ENCODE data around the gene ALDH3B2.

ALDH3B2 gene

DNA sequence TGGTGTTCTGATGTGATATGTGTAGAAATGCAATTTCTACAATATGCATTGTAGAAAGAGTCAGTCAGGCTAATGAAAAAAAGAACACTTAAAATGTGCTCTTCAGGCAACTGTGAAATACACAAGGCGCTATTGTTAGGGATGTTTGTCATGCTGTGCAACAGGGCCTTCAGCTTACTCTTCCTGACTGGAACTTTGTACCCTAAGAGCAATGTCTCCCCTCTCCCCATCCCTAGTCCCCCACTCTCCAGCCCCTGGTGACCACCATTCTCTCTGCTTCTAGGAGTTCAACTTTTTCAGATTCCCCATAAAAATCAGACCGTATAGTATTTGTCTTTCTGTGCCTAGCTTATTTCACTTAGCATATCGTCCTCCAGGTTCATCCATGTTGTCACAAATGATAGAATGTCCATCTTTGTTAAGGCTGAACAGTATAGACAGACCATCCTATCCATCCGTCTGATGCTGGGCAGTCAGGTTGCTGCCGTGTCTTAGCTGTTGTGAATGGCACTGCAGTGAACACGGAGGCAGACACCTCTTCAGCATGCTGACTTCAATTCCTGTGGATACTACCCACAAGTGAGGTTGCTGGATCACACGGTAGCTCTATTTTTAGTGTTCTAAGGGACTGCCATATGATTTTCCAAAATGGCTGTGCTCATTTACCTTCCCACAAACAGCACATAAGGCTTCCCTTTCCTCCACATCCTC lies 57.0 kb downstream of the ALDH3B2 start:
- Histone ChIP-seq H3K27ac (no peak overlapping the region), H3K9me3 (no peaks in the 10 kb centered on the region), H3K27me3 (peaks cover 29% of the 10 kb centered on the region), H3K36me3 (peaks cover 5% of the 10 kb centered on the region), H3K4me3 (ENCODE audit: low read depth in 1 of 2, low read length in 1 of 2) (no peak overlapping the region), H3K4me1 (ENCODE audit: control insufficient read depth in 1 of 2, insufficient read depth in 1 of 2, low read depth in 1 of 2, low read length in 1 of 2) (peaks cover 13% of the 10 kb centered on the region in 2 experiments)
- TF ChIP-seq, protein P1, sequence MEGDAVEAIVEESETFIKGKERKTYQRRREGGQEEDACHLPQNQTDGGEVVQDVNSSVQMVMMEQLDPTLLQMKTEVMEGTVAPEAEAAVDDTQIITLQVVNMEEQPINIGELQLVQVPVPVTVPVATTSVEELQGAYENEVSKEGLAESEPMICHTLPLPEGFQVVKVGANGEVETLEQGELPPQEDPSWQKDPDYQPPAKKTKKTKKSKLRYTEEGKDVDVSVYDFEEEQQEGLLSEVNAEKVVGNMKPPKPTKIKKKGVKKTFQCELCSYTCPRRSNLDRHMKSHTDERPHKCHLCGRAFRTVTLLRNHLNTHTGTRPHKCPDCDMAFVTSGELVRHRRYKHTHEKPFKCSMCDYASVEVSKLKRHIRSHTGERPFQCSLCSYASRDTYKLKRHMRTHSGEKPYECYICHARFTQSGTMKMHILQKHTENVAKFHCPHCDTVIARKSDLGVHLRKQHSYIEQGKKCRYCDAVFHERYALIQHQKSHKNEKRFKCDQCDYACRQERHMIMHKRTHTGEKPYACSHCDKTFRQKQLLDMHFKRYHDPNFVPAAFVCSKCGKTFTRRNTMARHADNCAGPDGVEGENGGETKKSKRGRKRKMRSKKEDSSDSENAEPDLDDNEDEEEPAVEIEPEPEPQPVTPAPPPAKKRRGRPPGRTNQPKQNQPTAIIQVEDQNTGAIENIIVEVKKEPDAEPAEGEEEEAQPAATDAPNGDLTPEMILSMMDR (IDR thresholded peaks at IDR 0.05): no peak

DNA sequence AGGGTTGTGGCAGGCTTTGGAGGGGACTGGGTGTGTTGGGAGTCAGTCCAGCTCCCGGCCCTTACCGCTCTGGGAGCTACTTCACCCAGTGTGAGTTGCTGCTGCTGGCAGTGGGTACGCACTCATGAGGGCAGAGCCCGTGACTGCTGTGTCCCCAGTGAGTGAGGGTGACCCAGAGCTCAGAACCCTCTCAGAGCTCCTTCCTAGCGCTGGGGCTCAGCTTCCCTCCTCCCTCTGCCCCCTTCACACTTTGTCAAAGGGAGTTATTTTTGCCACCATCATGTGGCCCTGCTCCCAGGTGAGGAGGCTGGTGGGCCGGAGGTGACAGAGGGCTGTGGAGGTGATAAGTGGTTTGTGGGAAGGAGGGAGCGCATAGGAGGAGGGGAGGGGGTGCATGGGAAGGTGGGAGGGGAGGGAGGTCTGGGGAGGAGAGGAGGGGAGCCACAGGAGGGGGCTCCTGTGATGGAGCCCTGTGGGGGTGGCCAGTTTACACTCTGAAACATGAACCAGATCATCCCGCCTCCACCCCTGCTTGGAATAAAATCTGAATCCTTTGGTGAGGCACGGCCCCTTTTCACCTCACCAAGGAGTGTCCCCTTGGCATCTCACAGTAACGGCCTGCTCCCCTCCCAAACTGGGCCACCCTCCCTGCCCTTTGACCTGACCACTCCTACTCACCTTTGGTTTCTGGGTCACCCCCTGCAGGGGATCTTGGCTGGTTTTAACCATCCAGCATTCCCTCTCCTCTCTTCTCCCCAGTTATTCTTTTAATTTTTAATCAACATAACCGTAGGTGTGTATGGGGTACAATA lies 57.8 kb downstream of the ALDH3B2 start:
- Histone ChIP-seq H3K36me3 (peaks cover 13% of the 10 kb centered on the region), H3K27ac (no peak overlapping the region), H3K27me3 (peaks cover 29% of the 10 kb centered on the region), H3K4me3 (ENCODE audit: low read depth in 1 of 2, low read length in 1 of 2) (no peak overlapping the region), H3K4me1 (ENCODE audit: control insufficient read depth in 1 of 2, insufficient read depth in 1 of 2, low read depth in 1 of 2, low read length in 1 of 2) (peaks cover 13% of the 10 kb centered on the region in 2 experiments), H3K9me3 (no peaks in the 10 kb centered on the region)
- TF ChIP-seq, protein P1 (IDR thresholded peaks at IDR 0.05): no peak

DNA sequence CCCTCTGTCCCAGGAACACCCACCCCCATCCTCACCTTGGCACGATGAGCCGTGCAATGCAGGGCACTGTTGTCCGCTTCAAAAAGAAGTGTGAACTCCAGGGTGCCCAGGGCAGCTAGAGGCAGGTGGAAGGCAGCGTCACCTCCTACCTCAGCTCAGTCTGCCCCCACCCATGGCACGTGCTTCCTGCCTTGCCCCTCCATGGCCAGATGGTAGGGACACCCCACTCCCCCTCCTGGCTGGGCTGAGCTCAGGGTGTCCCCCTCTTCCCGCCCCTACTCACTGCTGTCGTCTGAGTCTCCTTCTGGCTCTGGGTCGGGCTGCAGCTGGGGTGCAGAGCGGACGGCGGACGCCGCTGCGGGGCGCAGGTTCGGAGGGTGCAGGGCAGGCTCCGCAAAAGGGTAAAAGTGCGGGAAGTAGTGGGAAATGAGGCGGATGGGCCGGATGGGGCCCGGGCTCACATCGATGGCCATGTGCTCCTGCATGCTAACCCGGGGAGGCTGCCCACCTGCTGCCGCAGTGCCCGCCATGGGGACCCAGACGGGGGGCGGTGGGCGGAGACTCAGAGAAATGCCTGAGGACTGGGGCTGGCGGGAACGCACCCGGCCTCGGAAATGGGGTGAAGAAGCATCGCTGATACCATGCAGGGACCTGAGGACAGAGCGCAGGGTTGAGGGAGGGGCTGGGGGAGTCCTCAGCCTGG lies 58.5 kb downstream of the ALDH3B2 start:
- Histone ChIP-seq H3K4me3 (ENCODE audit: low read depth in 1 of 2, low read length in 1 of 2) (no peak overlapping the region), H3K9me3 (no peaks in the 10 kb centered on the region), H3K36me3 (peaks cover 20% of the 10 kb centered on the region), H3K27ac (no peak overlapping the region), H3K4me1 (ENCODE audit: control insufficient read depth in 1 of 2, insufficient read depth in 1 of 2, low read depth in 1 of 2, low read length in 1 of 2) (peaks cover 13% of the 10 kb centered on the region in 2 experiments), H3K27me3 (peaks cover 29% of the 10 kb centered on the region)
- TF ChIP-seq, protein P1 (IDR thresholded peaks at IDR 0.05): no peak

DNA sequence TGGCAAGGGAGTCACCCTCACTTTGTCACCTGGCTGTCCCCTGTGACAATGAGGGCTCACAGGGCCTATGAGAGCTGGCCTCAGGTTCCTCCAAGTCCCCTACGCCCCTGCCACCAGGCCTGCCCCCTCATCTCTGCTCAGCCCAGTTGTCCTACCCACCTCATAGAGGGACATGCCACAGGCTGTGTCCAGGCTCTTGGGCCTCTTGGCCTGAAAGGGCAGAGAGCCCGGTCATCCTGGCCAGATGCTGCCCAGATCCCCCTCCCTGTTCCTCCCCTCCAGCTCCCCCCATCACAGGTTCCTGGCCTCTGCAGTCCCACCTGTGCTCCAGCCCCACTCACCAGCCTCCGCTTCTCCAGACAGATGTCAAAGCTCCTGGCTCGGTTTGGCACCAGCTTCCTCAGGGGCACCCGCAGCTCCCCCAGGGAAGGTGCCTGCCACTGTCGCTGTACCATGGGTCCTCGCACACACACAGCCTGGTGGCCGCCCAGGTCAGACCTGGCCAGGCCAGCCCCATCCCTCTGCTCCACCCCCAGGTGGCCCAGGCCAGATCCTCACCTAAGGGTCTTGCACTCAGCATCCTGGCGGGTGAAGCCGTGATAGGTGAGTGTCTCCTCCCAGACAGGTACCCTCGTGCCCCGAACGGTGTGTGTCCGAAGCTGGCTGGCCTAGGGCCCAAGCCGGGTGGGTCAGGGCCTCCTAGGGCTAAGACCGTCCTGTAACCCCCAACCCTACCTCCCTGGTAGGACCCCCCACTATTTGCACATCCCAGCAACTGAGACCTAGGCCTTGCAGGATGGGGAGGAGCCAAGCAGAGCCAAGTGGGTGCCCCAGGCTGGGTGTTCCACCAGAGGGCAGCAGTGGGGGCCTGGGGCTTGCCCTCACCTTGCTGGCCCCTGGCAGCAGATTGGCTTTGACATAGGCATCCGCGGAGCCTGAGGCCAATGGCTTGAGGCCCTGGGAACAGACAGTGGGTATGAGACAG lies 59.4 kb downstream of the ALDH3B2 start:
- H3K4me3 ChIP-seq (ENCODE audit: low read depth in 1 of 2, low read length in 1 of 2): peak overlapping the region; percentile 57 to 64
- peak overlapping the region; percentile 80 for H3K27ac ChIP-seq
- TF ChIP-seq, protein P1 (IDR thresholded peaks at IDR 0.05): peak; percentile 25
- no peaks in the 10 kb centered on the region for H3K9me3 ChIP-seq
- peaks cover 29% of the 10 kb centered on the region for H3K27me3 ChIP-seq
- H3K4me1 ChIP-seq (ENCODE audit: control insufficient read depth in 1 of 2, insufficient read depth in 1 of 2, low read depth in 1 of 2, low read length in 1 of 2): peaks cover 13% of the 10 kb centered on the region in 2 experiments
- H3K36me3 ChIP-seq: peaks cover 29% of the 10 kb centered on the region

All from neutrophil (primary cell).